ENCODE data around the gene KRTAP2-2. TPM values are rescaled to one million over a fixed set of nuclear protein-coding genes. Genes with fewer than 3 reads are reported as not detected.

Gene KRTAP2-2
- total and polyA plus RNA-seq, 9 donors: not detected

- DNase-seq: no peak
- H3K4me1 ChIP-seq (ENCODE audit: insufficient read depth): no peaks in the 10 kb centered on the region
- 37 to 50% (median 47%) methylated on average over 4 of the region's 4 CpGs for WGBS, 3 donors
- H3K36me3 ChIP-seq: no peaks in the 10 kb centered on the region
- H3K27ac ChIP-seq: no peak overlapping the region
- H3K9me3 ChIP-seq: no peaks in the 10 kb centered on the region
- TF ChIP-seq EP300 (IDR thresholded peaks at IDR 0.05) (no peak), POLR2A (IDR thresholded peaks at IDR 0.05) (no peak), CTCF (IDR thresholded peaks at IDR 0.05) (no peak)
- no peaks in the 10 kb centered on the region for H3K27me3 ChIP-seq
- no peak overlapping the region for H3K4me3 ChIP-seq
- intact Hi-C loops (cut with DNase I): no loop called here
These were observed 27.6 kb upstream of the KRTAP2-2 start for GRCh38 chr17:41082626-41083025.

GRCh38 chr17:41076788-41077187 is 21.8 kb upstream of the KRTAP2-2 start:
- intact Hi-C loops (cut with DNase I): no loop called here
- TF ChIP-seq CTCF (IDR thresholded peaks at IDR 0.05) (no peak), EP300 (IDR thresholded peaks at IDR 0.05) (no peak), POLR2A (IDR thresholded peaks at IDR 0.05) (no peak)
- Histone ChIP-seq H3K27me3 (no peaks in the 10 kb centered on the region), H3K4me3 (no peak overlapping the region), H3K27ac (no peak overlapping the region), H3K4me1 (ENCODE audit: insufficient read depth) (no peaks in the 10 kb centered on the region), H3K36me3 (no peaks in the 10 kb centered on the region), H3K9me3 (no peaks in the 10 kb centered on the region)
- no peak for DNase-seq

GRCh38 chr17:41073676-41074075 is 18.6 kb upstream of the KRTAP2-2 start:
- 93 to 97% (median 93%) methylated on average over 2 of the region's 2 CpGs for WGBS, 3 donors
- Histone ChIP-seq H3K4me3 (no peak overlapping the region), H3K36me3 (no peaks in the 10 kb centered on the region), H3K27ac (no peak overlapping the region), H3K4me1 (ENCODE audit: insufficient read depth) (no peaks in the 10 kb centered on the region), H3K27me3 (no peaks in the 10 kb centered on the region), H3K9me3 (no peaks in the 10 kb centered on the region)
- intact Hi-C loops (cut with DNase I): no loop called here
- no peak for DNase-seq
- no peak for TF ChIP-seq CTCF (IDR thresholded peaks at IDR 0.05)
- no peak for TF ChIP-seq EP300 (IDR thresholded peaks at IDR 0.05)
- no peak for TF ChIP-seq POLR2A (IDR thresholded peaks at IDR 0.05)

GRCh38 chr17:41071606-41072360 is 16.8 kb upstream of the KRTAP2-2 start:
- WGBS, 3 donors: 79 to 87% (median 85%) methylated on average over 5 of the region's 5 CpGs
- Histone ChIP-seq H3K4me1 (ENCODE audit: insufficient read depth) (no peaks in the 10 kb centered on the region), H3K27ac (no peak overlapping the region), H3K27me3 (no peaks in the 10 kb centered on the region), H3K36me3 (no peaks in the 10 kb centered on the region), H3K9me3 (no peaks in the 10 kb centered on the region), H3K4me3 (no peak overlapping the region)
- intact Hi-C loops (cut with DNase I): no loop called here
- no peak for TF ChIP-seq CTCF (IDR thresholded peaks at IDR 0.05)
- no peak for TF ChIP-seq POLR2A (IDR thresholded peaks at IDR 0.05)
- no peak for TF ChIP-seq EP300 (IDR thresholded peaks at IDR 0.05)
- DNase-seq: no peak
